Peyer's patch (tissue), 4 donors: ENCODE results near the gene UBQLN3.

Experiments
- CTCF ChIP-seq, 6 experiments: fragments of 450-650 bp in 4 of 6; fragments of 200-600 bp in 2 of 6; sonication (generic) in 1 of 6; IDR thresholded peaks; one replicate each; pipeline ENCODE4 v1.5.1; 2017 to 2019; ENCODE audit warnings: antibody characterized with exemption in 6 of 6, mild to moderate bottlenecking in 3 of 6, moderate library complexity in 1 of 6
- POLR2A ChIP-seq, 2 donors: fragments of 450-650 bp; IDR thresholded peaks; one replicate each; pipeline ENCODE4 v1.5.1; 2017; ENCODE audit warnings: antibody characterized with exemption in 2 of 2, mild to moderate bottlenecking in 2 of 2, moderate library complexity in 2 of 2

- TF ChIP-seq CTCF (IDR thresholded peaks at IDR 0.05) = no peak
- no peak for TF ChIP-seq POLR2A (IDR thresholded peaks at IDR 0.05)
Measured at GRCh38 chr11:5547982-5548381, 38.2 kb upstream of the UBQLN3 start.
